ENCODE results near the gene XG.
"Not testable (repeated sequence)": the region's sequence is repeated elsewhere in the genome, so short reads cannot be mapped to it uniquely, and the experiment has no call there.

XG gene

GRCh38 chrX:2751874-2752300, at the start of gene XG:
TSS of gene XG (plus strand) at chrX:2752040. CDS start at chrX:2752275, 235 bp downstream.
- not testable (repeated sequence) for H3K4me3 ChIP-seq (ENCODE audit: low read length)

DNA sequence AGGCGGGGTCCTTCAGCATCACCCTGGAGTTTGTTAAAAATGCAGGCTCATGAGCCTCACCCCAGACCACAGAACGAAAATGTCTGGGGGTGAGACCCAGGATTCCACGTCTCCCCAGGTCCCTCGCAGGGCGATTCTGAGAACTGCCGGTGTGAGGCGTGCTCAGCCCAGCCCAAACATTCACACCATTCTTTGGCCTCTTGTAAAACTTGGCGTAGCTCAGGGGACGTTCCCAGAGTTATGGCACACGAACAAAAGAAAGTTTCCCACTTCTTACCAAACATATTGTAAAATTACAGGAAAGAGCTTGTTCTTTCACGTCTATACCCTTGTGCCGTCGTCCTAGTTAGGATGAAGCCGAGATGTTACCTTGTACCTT, 47.9 kb upstream of the XG start:
- no peak for TF ChIP-seq ZNF274 (IDR thresholded peaks at IDR 0.05; ENCODE audit: low read depth, low read length)
- no peak overlapping the region for H3K4me3 ChIP-seq (ENCODE audit: low read length)

GRCh38 chrX:2705046-2705832, 46.6 kb upstream of the XG start:
- no peak overlapping the region for H3K4me3 ChIP-seq (ENCODE audit: low read length)
- no peak for TF ChIP-seq ZNF274 (IDR thresholded peaks at IDR 0.05; ENCODE audit: low read depth, low read length)

GRCh38 chrX:2707334-2707760, 44.5 kb upstream of the XG start:
- TF ChIP-seq ZNF274 (IDR thresholded peaks at IDR 0.05; ENCODE audit: low read depth, low read length) = no peak
- no peak overlapping the region; the same call in 1 of the 2 replicates for H3K4me3 ChIP-seq (ENCODE audit: low read length)

DNA sequence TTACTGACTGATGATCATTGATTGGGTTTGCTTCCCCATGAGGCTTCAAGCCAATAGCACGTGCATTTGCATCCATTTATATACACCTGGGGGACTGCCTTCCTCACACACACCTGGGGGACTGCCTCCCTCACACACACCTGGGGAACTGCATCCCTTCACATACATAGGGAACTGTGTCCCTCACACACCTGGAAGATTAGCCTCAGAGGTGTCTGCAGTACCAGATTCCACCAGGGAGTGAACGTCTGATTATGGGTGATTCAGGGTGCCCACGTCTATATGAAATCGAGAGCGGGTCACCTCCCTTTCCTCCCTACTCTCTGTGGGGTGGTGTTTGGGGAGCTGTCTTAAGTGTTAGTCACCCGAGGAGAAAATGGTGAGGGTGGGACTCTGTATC, 43.8 kb upstream of the XG start:
- no peak overlapping the region; the same call in 1 of the 2 replicates for H3K4me3 ChIP-seq (ENCODE audit: low read length)
- no peak for TF ChIP-seq ZNF274 (IDR thresholded peaks at IDR 0.05; ENCODE audit: low read depth, low read length)

- no peak overlapping the region for H3K4me3 ChIP-seq (ENCODE audit: low read length)
- TF ChIP-seq ZNF274 (IDR thresholded peaks at IDR 0.05; ENCODE audit: low read depth, low read length) = no peak
Measured at GRCh38 chrX:2708592-2709188, 43.1 kb upstream of the XG start.

DNA sequence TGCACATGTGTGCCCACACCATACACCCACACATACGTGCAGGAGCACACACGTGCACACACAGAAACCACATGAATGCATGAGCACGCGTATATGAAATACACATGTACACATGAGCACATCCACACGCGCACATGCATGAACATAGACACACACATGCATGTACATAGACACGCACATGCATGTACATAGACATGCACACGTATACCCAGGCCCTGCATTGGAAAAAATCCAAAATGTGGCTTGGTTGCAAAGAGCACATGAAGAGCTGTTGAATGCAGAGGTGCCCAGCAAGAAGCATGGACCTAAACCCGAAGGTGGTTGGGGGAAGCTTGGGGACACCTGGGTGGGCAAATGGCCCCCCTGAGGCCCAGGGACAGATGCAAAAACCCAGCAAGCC, 42.3 kb upstream of the XG start:
- no peak for TF ChIP-seq ZNF274 (IDR thresholded peaks at IDR 0.05; ENCODE audit: low read depth, low read length)
- H3K4me3 ChIP-seq (ENCODE audit: low read length) = no peak overlapping the region; the same call in 1 of the 2 replicates

DNA sequence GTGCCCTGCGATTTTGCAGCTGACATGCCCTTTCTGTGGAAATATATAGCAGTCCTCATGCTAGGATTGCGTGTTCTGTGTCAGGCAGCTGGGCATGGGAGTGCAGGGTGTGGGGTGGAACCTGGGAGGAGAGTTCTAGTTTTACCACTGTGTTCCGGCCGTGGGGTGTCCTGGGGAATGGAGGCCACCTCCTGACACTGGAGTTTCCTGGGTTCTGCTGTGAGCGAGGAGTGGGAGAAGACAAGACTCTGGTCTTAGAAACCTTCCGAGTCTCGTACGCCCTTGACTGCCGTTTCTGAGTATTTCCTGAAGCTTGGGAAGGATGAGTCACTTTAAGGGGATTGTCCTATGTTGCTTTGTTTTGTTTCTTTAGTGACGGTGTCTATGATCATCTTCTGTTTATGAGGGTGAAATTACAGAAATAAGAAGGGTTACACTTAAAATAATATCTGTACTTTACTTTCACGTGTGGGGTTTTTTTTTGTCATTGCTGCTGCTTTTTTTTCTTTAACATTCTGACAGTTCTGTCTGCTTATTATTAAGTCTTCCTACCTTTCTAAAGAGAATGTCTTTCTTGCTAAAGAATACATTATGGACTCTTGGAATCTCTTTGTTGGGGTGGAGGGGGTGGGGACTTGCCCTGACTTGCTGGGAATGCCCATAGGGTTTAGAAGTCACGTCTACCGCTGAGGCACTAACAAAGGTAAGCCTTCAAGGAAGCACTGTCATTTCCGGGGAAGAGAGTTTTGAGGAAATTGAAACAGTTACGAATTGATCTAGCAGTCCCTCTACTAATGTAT, 41.6 kb upstream of the XG start:
- H3K4me3 ChIP-seq (ENCODE audit: low read length) = peak overlapping the region; percentile 28; the same call in 1 of the 2 replicates
- TF ChIP-seq ZNF274 (IDR thresholded peaks at IDR 0.05; ENCODE audit: low read depth, low read length) = no peak

- TF ChIP-seq ZNF274 (IDR thresholded peaks at IDR 0.05; ENCODE audit: low read depth, low read length) = no peak
- H3K4me3 ChIP-seq (ENCODE audit: low read length) = no peak overlapping the region
Measured at GRCh38 chrX:2711441-2711840, 40.4 kb upstream of the XG start.

DNA sequence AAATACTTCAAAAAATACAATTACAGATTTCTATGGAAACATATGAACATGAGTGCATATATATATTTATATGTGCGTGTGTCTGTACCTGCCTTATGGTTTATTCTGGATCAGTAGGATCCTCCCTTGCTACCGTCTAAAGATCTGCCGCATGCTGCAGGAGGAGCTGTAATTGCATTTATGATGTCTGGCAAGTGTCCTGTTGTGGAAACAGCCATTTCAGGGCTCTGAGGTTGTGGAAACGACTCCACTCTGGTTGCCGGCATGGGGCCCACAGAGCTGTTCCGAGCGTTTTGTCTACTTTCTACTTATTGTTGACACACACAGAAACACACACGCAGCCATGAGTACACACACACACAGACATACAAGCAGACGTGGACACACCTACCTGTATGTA, 39.4 kb upstream of the XG start:
- no peak overlapping the region for H3K4me3 ChIP-seq (ENCODE audit: low read length)

DNA sequence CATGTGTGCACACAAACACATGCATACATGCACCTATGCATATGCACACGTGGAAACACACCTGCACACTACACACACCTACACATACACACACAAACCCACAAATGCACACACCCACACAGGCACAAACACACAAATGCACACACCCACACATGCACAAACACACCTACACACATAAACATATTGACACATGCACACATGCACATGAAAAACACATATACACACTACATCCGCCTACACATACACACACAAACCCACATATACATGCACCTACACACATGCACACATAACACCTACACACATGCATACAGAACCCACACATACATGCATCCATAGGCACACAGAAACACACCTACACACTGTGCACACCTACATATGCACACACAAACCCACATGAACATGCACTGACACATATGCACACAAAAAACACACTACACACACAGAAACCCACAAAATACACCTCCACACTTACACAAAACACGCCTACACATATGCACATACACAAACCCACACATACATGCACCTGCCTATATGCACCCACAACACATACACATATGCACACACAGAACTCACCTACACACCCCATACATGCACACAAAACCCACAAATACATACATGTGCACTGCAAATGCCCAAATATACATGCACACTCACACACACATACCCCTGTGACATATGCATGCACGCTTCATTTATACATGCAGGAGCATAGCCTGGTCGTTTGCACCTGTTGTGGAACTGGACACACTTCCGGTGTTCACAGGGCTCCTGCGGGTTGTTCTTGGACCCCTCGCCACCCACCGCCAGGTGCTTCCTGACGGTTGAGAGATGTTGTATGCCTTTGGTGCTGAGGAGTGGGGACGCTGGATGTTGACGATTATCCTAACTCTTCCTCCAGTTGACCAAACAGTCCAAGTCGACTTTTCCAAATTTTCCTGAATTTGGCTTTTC, 38.7 kb upstream of the XG start:
- no peak overlapping the region for H3K4me3 ChIP-seq (ENCODE audit: low read length)
- TF ChIP-seq ZNF274 (IDR thresholded peaks at IDR 0.05; ENCODE audit: low read depth, low read length) = no peak

More for the DNA sequence above, 39.4 kb upstream of the XG start:
- TF ChIP-seq ZNF274 (IDR thresholded peaks at IDR 0.05; ENCODE audit: low read depth, low read length) = no peak

DNA sequence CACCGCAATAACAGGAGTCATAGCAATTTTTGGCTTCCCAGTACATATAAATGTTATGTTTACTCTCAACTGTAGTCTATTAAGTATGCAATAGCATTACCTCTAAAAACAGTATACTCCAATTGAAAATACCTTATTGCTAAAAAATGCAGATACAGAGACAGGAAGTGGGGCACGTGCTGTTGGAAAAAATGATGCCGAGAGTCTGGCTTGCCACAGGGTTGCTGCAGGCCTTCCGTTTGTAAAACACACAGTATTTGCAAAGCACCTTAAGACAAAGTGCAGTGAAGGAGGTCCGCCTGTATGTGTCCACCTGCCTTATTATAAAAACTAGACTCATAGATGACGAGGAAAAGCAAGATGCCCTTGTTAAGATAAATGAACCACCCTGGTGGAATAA, 37.3 kb upstream of the XG start:
- no peak overlapping the region for H3K4me3 ChIP-seq (ENCODE audit: low read length)
- TF ChIP-seq ZNF274 (IDR thresholded peaks at IDR 0.05; ENCODE audit: low read depth, low read length) = no peak

DNA sequence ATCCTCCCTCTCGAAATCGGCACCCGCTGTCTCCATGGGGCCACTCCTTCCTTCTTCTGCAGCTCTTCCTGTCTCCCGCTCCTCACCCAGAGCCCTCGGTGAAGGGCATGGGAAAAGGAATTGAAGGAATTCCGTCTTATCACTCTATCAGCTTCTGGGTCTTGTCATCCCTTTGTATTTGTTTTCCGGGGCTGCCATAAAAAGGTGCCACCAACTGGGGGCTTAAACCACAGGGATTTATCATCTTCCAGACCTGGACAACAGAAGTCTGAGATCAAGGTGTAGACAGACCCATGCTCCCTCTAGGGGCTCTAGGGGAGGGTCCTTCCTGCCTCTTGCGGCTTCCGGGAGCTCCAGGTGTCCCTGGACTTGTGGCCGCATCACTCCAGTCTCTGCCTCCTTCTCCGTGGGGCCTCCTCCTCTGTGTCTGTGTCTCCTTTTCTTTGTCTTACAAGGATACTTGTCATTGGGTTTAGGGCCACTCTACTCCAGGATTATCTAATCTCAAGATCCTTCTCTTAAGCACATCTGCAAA, 36.7 kb upstream of the XG start:
- H3K4me3 ChIP-seq (ENCODE audit: low read length) = no peak overlapping the region
- no peak for TF ChIP-seq ZNF274 (IDR thresholded peaks at IDR 0.05; ENCODE audit: low read depth, low read length)
